Measurements from ENCODE around the gene GNB1.

- TF ChIP-seq MAX (IDR thresholded peaks at IDR 0.05) (no peak), EGR1 (IDR thresholded peaks at IDR 0.05) (no peak), ZBTB7A (IDR thresholded peaks at IDR 0.05; ENCODE audit: low read depth) (no peak), RAD21 (IDR thresholded peaks at IDR 0.05; ENCODE audit: low read depth) (no peak), EP300 (IDR thresholded peaks at IDR 0.05; ENCODE audit: borderline replicate concordance) (no peak), NFIC (IDR thresholded peaks at IDR 0.05) (no peak), FOXM1 (IDR thresholded peaks at IDR 0.05; ENCODE audit: borderline replicate concordance, low read depth) (no peak), CREB1 (IDR thresholded peaks at IDR 0.05; ENCODE audit: low read depth) (no peak), TCF12 (IDR thresholded peaks at IDR 0.05; ENCODE audit: low read depth) (no peak), TAF1 (IDR thresholded peaks at IDR 0.05; ENCODE audit: low read depth) (no peak), TEAD4 (IDR thresholded peaks at IDR 0.05) (no peak), CEBPB (IDR thresholded peaks at IDR 0.05) (no peak), YY1 (IDR thresholded peaks at IDR 0.05; ENCODE audit: low read depth) (no peak)
- TF ChIP-seq, protein P1, sequence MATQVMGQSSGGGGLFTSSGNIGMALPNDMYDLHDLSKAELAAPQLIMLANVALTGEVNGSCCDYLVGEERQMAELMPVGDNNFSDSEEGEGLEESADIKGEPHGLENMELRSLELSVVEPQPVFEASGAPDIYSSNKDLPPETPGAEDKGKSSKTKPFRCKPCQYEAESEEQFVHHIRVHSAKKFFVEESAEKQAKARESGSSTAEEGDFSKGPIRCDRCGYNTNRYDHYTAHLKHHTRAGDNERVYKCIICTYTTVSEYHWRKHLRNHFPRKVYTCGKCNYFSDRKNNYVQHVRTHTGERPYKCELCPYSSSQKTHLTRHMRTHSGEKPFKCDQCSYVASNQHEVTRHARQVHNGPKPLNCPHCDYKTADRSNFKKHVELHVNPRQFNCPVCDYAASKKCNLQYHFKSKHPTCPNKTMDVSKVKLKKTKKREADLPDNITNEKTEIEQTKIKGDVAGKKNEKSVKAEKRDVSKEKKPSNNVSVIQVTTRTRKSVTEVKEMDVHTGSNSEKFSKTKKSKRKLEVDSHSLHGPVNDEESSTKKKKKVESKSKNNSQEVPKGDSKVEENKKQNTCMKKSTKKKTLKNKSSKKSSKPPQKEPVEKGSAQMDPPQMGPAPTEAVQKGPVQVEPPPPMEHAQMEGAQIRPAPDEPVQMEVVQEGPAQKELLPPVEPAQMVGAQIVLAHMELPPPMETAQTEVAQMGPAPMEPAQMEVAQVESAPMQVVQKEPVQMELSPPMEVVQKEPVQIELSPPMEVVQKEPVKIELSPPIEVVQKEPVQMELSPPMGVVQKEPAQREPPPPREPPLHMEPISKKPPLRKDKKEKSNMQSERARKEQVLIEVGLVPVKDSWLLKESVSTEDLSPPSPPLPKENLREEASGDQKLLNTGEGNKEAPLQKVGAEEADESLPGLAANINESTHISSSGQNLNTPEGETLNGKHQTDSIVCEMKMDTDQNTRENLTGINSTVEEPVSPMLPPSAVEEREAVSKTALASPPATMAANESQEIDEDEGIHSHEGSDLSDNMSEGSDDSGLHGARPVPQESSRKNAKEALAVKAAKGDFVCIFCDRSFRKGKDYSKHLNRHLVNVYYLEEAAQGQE (IDR thresholded peaks at IDR 0.05; ENCODE audit: low read depth): no peak
Observed at GRCh38 chr1:1833456-1833855, 57.4 kb downstream of the GNB1 start.
